ENCODE measurements around the gene NSD1.

DNA sequence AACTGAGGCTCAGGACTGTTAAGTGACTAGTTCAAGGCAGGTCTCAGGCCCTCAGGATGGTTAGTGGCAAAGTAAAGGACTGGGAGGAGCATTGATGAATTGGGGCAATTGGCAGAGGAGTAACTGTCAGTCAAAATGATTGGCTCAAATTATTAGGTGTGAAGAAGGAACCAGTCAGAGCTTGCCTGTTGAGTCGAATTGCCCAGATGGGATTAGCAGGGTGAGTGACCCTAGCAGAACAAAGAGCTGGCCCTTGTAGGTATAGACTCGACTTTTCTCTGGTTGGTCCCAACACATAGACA lies 2.6 kb upstream of the NSD1 start:
- TF ChIP-seq EZH2 (IDR thresholded peaks at IDR 0.05; ENCODE audit: low read length, unreplicated experiment) (no peak), CTCF (conservative IDR thresholded peaks at IDR 0.05; ENCODE audit: low read depth, low read length) (no peak)
